ENCODE results near the gene TUNAR. TPM values are rescaled to one million over a fixed set of nuclear protein-coding genes. Genes with fewer than 3 reads are reported as not detected.
A peak's percentile ranks its signal among the peaks of the same experiment; 100 is the strongest.

The TUNAR gene
- total RNA-seq, 2 experiments from 2014 or later = not detected

DNA sequence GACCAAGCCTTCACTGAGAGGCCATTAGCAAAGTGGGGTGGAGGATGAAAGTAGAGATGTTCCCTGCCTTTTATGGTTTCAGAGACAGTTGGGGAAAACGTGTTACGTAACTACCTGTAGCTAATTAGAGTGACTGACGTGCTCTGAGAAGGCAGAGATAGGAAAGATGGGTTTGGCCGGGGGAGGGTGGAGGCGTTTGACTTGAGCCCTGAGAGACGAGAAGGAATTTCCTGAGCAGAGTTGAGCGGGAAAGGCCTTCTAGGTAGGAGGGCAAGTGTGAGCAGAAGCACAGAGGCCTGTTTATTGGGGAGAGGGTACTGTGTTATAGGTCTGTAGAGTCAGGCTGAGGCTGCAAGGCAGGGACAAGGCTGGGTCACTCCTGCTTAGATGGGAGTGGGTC lies 8.6 kb downstream of the TUNAR start:
- CTCF ChIA-PET = no interaction called here

DNA sequence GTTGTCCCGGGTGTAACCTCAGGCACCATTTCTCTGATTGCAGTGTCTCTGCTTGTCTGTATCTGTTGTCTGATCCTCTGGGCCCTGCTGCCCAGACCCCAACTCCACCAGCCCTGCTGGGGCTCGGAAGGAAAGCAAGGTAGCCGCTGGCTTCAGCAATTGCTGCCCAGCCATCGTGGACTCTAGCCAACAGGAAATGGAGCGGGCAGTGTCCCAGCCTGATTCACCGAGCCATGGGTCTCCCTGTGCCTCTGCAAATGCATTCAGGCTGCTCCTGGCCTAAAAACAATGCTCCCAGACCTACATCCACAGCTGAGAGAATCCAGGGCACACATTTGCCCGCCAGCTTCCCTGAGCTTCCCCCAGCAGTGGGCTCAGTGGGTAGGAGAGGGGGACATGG lies 9.2 kb downstream of the TUNAR start:
- ChIA-PET CTCF (no interaction called here), POLR2A (no interaction called here)
- H3K4me3 Mint-ChIP-seq = no peak overlapping the region
- H3K4me1 Mint-ChIP-seq = peaks cover 4% of the 10 kb centered on the region
- no peak for DNase-seq
- peaks cover 5% of the 10 kb centered on the region for H3K27me3 Mint-ChIP-seq
- H3K27ac Mint-ChIP-seq = no peak overlapping the region
- H3K36me3 Mint-ChIP-seq (ENCODE audit: low read depth) = no peaks in the 10 kb centered on the region
- no peaks in the 10 kb centered on the region for H3K9me3 Mint-ChIP-seq

More for the DNA sequence above, 8.6 kb downstream of the TUNAR start:
- no peak overlapping the region for H3K27ac Mint-ChIP-seq
- H3K4me1 Mint-ChIP-seq = peaks cover 4% of the 10 kb centered on the region
- POLR2A ChIA-PET = no interaction called here
- no peak for DNase-seq
- peaks cover 7% of the 10 kb centered on the region for H3K27me3 Mint-ChIP-seq
- H3K9me3 Mint-ChIP-seq = no peaks in the 10 kb centered on the region
- H3K4me3 Mint-ChIP-seq = no peak overlapping the region
- no peaks in the 10 kb centered on the region for H3K36me3 Mint-ChIP-seq (ENCODE audit: low read depth)

DNA sequence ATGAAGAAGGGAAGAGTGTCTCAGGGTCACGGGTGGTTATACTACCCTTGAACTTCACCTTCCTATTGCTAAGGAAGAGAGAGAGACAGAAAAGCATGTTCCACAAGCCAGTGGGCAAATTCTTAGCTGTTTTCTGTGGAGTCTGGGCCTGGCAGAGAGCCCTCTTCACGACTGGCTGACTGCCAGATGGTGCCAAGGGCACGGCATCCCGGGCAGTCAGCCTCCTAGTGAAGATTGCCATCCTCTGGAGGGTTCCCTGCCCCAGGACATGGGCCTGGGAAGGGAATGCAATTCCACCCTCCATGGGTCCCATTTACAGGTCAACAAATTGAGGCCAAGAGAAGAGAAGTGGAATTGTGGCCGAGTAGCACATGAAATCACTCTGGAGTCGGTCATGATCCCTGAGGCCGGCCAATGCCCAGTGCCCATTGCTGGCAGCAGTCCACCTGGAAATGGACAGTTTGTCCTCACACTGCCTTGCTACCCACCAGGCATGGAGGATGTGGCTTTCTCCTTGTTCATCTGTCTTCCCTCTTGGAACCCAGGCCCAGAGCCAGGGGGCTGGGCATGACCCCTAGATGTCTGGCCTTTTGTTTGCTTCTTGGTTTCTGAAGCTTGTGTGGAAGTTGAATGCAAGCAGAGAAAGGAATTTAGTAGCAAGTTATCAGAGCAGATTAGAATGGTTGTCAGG lies 9.9 kb downstream of the TUNAR start:
- CTCF ChIA-PET = no interaction called here

DNA sequence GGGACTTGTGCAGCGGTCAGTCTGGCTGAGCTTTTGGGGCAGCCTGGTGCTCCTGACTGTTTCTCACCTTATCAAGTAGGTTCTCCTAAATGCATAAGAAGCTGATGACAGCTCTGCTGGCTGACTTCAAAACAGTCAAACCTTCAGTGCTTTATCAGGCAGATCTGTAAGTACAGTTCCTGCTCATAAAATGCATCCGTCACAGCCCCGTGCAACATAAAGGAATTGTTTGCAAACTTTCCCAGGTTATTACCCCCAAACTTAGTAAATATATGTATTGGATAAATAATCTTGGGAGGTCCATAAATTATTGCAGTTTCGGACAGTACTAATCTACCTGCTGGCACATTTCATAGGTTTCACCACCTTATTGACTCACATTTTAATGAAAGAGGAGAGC lies 10.7 kb downstream of the TUNAR start:
- no peaks in the 10 kb centered on the region for H3K36me3 Mint-ChIP-seq (ENCODE audit: low read depth)
- ChIA-PET POLR2A (no interaction called here), CTCF (interaction anchor here (0.9 kb wide), 1 partner anchor 9 kb away, joined by 3 read pairs; no protein-coding TSS in a partner anchor)
- DNase-seq = no peak
- H3K4me1 Mint-ChIP-seq = peaks cover 4% of the 10 kb centered on the region
- no peaks in the 10 kb centered on the region for H3K9me3 Mint-ChIP-seq
- H3K4me3 Mint-ChIP-seq = no peak overlapping the region
- no peak overlapping the region for H3K27ac Mint-ChIP-seq
- peaks cover 5% of the 10 kb centered on the region for H3K27me3 Mint-ChIP-seq

More for the DNA sequence above, 9.9 kb downstream of the TUNAR start:
- Mint-ChIP-seq H3K4me1 (peaks cover 4% of the 10 kb centered on the region), H3K36me3 (ENCODE audit: low read depth) (no peaks in the 10 kb centered on the region), H3K4me3 (no peak overlapping the region), H3K9me3 (no peaks in the 10 kb centered on the region), H3K27me3 (peaks cover 5% of the 10 kb centered on the region), H3K27ac (no peak overlapping the region)
- DNase-seq = no peak
- POLR2A ChIA-PET = no interaction called here

DNA sequence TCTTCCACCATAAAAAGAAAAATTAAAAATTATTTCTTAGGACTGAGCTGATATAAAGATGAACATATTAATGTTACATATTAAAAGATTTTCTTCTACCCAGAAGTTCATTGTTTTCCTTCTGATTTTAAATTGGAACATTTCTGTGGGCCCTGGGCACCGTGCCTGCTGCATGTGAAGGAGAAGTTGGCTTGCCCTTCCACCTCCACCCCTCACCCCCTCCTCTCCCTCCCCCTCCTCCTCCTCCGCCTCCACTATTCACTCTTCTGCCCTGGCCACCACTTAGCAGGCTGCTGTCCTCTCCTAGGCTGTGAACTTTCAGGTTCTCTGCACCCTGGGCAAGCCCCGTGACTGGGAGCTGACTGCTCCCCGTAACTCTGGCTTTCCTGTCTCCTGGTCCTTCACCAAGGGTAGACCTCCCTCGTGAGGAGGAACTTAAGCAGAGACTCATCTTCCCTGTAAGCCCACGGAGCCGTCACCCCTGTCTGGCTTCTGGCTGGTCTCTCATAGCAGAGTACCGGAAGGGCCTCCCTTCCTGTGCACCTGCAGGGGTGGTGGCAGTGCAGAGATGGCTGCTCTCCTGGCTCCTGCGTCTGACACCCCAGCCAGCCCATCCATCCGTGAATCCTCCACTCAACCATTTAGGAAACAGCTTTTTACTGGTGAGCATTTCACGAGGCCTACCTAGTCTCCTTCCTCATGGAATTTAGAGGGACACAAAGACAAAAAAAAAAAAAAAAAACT lies 12.8 kb downstream of the TUNAR start:
- no peaks in the 10 kb centered on the region for H3K9me3 Mint-ChIP-seq
- POLR2A ChIA-PET = interaction anchor here (0.6 kb wide), 1 partner anchor 14 kb away, joined by 3 read pairs; no protein-coding TSS in a partner anchor
- CTCF ChIA-PET = no interaction called here
- H3K4me1 Mint-ChIP-seq = no peaks in the 10 kb centered on the region
- H3K36me3 Mint-ChIP-seq (ENCODE audit: low read depth) = no peaks in the 10 kb centered on the region
- DNase-seq = no peak
- no peak overlapping the region for H3K4me3 Mint-ChIP-seq
- peaks cover 5% of the 10 kb centered on the region for H3K27me3 Mint-ChIP-seq
- H3K27ac Mint-ChIP-seq = no peak overlapping the region

DNA sequence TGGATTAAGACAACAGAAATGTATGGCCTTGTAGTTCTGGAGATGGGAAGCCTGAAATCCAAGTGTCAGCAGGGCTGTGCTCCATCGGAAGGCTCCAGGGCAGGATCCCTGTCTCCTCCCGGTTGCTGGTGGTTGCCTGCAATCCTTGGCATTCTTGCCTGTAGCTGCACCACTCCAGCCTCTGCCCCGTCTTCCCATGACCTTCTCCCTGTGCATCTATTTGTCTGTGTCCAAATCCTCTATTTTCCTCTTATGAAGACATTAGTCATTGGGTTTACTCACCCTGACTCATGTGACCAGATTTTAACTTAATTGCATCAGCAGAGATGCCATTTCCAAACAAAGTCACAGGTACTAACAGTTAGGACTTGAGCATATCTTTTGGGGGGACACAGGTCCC lies 15.1 kb downstream of the TUNAR start:
- ChIA-PET POLR2A (no interaction called here), CTCF (no interaction called here)
- H3K4me1 Mint-ChIP-seq = no peaks in the 10 kb centered on the region
- H3K27me3 Mint-ChIP-seq = peaks cover 9% of the 10 kb centered on the region
- H3K27ac Mint-ChIP-seq = no peak overlapping the region
- H3K9me3 Mint-ChIP-seq = no peaks in the 10 kb centered on the region
- no peaks in the 10 kb centered on the region for H3K36me3 Mint-ChIP-seq (ENCODE audit: low read depth)
- no peak overlapping the region for H3K4me3 Mint-ChIP-seq
- DNase-seq = no peak

DNA sequence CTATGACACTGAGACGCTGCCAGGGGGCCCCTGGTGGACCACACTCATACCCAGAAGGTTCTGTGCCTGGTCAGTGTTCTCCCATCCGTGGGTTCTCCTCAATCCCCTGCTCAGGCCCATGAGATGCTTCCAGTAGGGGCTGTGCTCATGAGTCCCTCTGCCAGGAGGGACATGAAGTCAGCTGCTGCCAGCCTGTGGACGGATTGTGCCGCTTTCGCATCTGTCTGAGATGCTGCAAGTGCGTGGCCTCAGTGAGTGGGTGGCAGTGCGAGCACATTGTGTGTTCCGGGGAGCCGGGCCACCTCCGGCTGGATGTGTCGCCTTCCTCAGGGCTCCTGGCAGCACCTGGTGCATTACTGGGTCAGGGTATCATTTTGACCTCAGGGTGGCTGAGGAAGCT lies 15.5 kb downstream of the TUNAR start:
- no peak for DNase-seq
- POLR2A ChIA-PET = no interaction called here
- H3K9me3 Mint-ChIP-seq = no peaks in the 10 kb centered on the region
- no peaks in the 10 kb centered on the region for H3K36me3 Mint-ChIP-seq (ENCODE audit: low read depth)
- H3K27ac Mint-ChIP-seq = no peak overlapping the region
- H3K27me3 Mint-ChIP-seq = peaks cover 9% of the 10 kb centered on the region
- CTCF ChIA-PET = no interaction called here
- no peaks in the 10 kb centered on the region for H3K4me1 Mint-ChIP-seq
- no peak overlapping the region for H3K4me3 Mint-ChIP-seq

DNA sequence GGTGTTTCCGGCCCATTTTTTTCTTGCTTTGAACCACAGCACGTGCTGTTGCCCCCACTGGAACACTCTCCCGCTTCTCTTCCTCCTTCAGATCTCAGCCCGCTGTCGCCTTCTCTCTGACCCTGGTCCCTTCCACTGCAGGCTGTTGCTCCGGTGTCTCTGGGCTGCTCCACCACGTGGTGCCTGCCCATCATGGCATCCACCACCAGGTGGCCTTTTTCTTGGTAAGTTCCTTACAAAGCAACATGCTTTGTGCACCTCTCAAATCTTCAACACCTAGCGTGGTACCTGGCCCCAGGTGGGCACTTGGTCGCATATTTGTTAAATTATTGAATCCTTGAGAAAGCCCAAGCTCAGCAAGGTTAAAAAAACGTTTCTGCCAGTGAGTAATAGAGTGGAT lies 19.1 kb downstream of the TUNAR start:
- peaks cover 14% of the 10 kb centered on the region for H3K27me3 Mint-ChIP-seq
- no peaks in the 10 kb centered on the region for H3K4me1 Mint-ChIP-seq
- no peak overlapping the region for H3K4me3 Mint-ChIP-seq
- H3K36me3 Mint-ChIP-seq (ENCODE audit: low read depth) = no peaks in the 10 kb centered on the region
- no peaks in the 10 kb centered on the region for H3K9me3 Mint-ChIP-seq
- ChIA-PET POLR2A (no interaction called here), CTCF (no interaction called here)
- DNase-seq = peak; percentile 26
- no peak overlapping the region for H3K27ac Mint-ChIP-seq

DNA sequence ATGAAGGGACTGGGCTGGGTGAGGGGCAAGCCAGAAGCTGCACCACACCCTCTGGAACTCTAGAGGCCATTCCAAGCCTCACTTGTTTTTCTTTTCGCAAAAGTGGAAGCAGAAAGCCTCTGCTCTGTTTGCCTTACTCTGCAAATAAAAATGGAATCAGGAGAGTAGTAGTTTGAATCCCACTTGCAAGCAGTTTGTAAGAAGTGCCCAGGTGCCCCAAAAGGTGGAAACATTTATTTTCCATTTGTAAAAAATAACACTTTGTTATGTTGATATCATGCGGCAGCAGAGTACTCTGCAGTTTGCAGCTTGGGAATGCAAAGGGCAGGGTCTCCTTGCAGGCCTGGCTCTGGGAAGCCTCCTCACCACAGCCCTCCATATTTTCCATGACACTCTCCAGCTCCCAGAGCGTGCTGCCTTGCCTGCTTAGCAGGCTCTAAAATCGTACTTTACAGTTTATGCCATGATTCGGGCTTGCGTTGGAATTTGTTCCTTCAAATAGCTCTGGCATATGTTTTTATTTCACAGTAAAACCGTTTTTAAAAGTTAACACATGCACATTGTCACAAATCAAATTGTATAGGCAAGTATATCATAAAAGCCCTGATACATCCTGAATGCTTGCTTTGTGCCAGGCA lies 20.0 kb downstream of the TUNAR start:
- no peaks in the 10 kb centered on the region for H3K9me3 Mint-ChIP-seq
- H3K4me1 Mint-ChIP-seq = no peaks in the 10 kb centered on the region
- ChIA-PET CTCF (no interaction called here), POLR2A (no interaction called here)
- H3K27ac Mint-ChIP-seq = no peak overlapping the region
- no peaks in the 10 kb centered on the region for H3K36me3 Mint-ChIP-seq (ENCODE audit: low read depth)
- no peak for DNase-seq
- peaks cover 14% of the 10 kb centered on the region for H3K27me3 Mint-ChIP-seq
- no peak overlapping the region for H3K4me3 Mint-ChIP-seq

DNA sequence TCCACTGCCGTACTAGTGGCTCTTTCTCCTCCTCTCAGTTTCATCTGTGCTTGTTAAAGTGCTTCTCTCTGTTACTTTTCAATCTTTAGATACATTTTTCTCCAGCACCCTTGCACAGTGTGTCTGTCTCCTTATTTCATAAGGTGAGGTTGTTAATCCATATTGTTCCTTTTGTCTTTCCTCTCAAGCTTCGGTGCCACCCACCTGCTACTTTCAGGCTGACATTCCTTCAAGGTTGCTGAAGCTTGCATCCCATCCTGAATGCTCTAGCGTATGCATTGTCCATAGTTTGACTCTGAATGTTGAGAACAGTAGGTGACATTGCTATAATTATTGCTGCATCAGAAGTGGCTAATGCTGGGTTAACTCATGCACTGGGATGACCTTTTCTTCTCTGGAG lies 20.6 kb downstream of the TUNAR start:
- Mint-ChIP-seq H3K4me3 (no peak overlapping the region), H3K36me3 (ENCODE audit: low read depth) (no peaks in the 10 kb centered on the region), H3K27ac (no peak overlapping the region), H3K27me3 (peaks cover 18% of the 10 kb centered on the region), H3K9me3 (no peaks in the 10 kb centered on the region), H3K4me1 (no peaks in the 10 kb centered on the region)
- ChIA-PET CTCF (no interaction called here), POLR2A (no interaction called here)
- no peak for DNase-seq

DNA sequence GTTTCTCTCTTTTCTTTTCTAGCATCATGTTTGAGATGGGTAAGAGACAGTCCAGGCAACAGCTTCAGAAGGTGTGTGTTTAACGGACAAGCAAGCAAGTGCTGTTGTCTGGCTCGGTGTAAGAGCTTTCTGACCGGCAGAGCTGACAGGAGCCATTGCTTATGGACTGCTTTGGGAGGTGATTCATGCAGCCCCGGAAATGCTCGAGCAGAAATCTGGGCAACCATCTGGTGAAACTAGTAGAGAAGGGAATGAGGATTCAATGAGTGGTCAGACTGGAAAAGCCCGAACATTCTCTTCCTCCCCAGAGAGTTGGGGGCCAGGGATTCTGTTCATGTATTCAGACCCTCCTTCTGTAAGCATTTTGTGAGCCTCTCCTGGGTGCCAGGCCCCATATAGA lies 24.4 kb downstream of the TUNAR start:
- H3K27ac Mint-ChIP-seq = no peak overlapping the region
- POLR2A ChIA-PET = no interaction called here

DNA sequence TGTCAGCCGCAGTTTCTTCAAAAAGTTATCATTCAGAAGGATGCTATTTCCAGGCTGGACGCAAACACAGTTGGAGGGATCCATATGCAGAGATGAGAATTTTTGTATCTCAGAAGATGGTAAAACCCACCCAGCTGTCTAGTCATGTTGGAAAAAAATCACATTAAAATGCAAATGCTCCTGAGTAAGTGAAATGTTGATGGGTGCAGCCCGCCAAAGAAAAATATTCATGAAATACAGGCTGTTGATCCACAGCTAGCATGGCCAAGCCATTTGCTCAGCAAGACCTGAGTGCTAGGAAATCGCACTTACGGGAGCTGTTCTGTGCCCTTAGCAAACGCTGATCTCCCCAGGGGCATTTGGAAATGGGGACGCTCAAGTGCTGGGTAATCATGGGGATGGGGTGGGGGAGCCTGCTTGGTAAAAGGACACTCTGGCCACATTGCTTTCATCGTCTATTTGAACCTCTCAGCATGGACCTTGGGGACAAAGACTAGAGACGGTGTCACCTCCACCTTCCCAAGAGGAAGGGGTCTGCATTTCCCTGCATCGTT lies 25.7 kb downstream of the TUNAR start:
- no peak for DNase-seq
- Mint-ChIP-seq H3K36me3 (ENCODE audit: low read depth) (no peaks in the 10 kb centered on the region), H3K9me3 (no peaks in the 10 kb centered on the region), H3K4me1 (no peaks in the 10 kb centered on the region), H3K27me3 (peaks cover 9% of the 10 kb centered on the region), H3K27ac (no peak overlapping the region), H3K4me3 (no peak overlapping the region)
- ChIA-PET CTCF (no interaction called here), POLR2A (no interaction called here)

More for the DNA sequence above, 24.4 kb downstream of the TUNAR start:
- no peaks in the 10 kb centered on the region for H3K4me1 Mint-ChIP-seq
- DNase-seq = no peak
- no peak overlapping the region for H3K4me3 Mint-ChIP-seq
- H3K36me3 Mint-ChIP-seq (ENCODE audit: low read depth) = no peaks in the 10 kb centered on the region
- peaks cover 12% of the 10 kb centered on the region for H3K27me3 Mint-ChIP-seq
- CTCF ChIA-PET = no interaction called here
- no peaks in the 10 kb centered on the region for H3K9me3 Mint-ChIP-seq

DNA sequence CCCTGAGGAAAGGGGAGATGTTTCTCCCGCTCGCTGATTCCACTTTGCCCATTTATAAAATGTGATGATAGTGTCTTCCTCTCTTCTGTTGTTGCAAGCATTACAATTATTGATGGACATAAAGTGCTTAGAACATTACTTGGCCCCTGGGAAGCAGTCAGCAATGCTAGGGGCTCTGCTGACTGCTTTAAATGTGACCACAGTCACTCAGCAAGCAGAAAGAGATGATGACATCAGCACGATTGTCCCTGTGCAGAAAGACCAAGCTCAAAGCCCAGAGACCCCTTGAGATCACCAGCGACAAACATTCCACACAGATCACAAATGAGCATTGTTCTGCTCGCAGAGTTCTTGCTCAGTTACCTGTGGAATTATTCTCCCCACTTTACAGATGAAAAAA lies 26.5 kb downstream of the TUNAR start:
- H3K27ac Mint-ChIP-seq = no peak overlapping the region
- ChIA-PET POLR2A (no interaction called here), CTCF (no interaction called here)
- no peak overlapping the region for H3K4me3 Mint-ChIP-seq
- peaks cover 4% of the 10 kb centered on the region for H3K27me3 Mint-ChIP-seq
- no peaks in the 10 kb centered on the region for H3K36me3 Mint-ChIP-seq (ENCODE audit: low read depth)
- no peaks in the 10 kb centered on the region for H3K4me1 Mint-ChIP-seq
- DNase-seq = no peak
- no peaks in the 10 kb centered on the region for H3K9me3 Mint-ChIP-seq
